GM21367 (cell line): ENCODE results near the gene KBTBD13.

Source experiments
- ATAC-seq: cut with Tn5 transposase; IDR thresholded peaks from one replicate; pipeline ENCODE4 v1.9.1; 2021; ENCODE audit not compliant: unreplicated experiment

Gene KBTBD13

GRCh38 chr15:65105038-65105437, 28.5 kb downstream of the KBTBD13 start:
- ATAC-seq: no peak

- no peak for ATAC-seq
Measured at GRCh38 chr15:65106011-65106590, 29.6 kb downstream of the KBTBD13 start.

GRCh38 chr15:65110676-65111292, 34.2 kb downstream of the KBTBD13 start:
- ATAC-seq: no peak

GRCh38 chr15:65115086-65115485, 38.5 kb downstream of the KBTBD13 start, which contains the start of gene UBAP1L:
Gene UBAP1L (minus strand): TSS chr15:65115200. CDS start chr15:65106215, 8,985 bp downstream.
- ATAC-seq: no peak

GRCh38 chr15:65115542-65115941, 39.0 kb downstream of the KBTBD13 start:
- no peak for ATAC-seq
